ENCODE data around the gene TTLL12. TPM values are rescaled to one million over a fixed set of nuclear protein-coding genes. Genes with fewer than 3 reads are reported as not detected.

Gene TTLL12
- total and polyA plus RNA-seq, 2 of the 8 experiments (the other 6 are each of a cell fraction or from before 2014, with no cell fraction given) = 101 to 124 TPM

- TF ChIP-seq CBX5 (IDR thresholded peaks at IDR 0.05; ENCODE audit: low read depth, low read length) (no peak), KDM1A (IDR thresholded peaks at IDR 0.05; ENCODE audit: borderline replicate concordance, low read length) (no peak), ZNF274 (IDR thresholded peaks at IDR 0.05; ENCODE audit: borderline replicate concordance, extremely low read depth, low read length) (no peak)
- TF ChIP-seq, protein P1, sequence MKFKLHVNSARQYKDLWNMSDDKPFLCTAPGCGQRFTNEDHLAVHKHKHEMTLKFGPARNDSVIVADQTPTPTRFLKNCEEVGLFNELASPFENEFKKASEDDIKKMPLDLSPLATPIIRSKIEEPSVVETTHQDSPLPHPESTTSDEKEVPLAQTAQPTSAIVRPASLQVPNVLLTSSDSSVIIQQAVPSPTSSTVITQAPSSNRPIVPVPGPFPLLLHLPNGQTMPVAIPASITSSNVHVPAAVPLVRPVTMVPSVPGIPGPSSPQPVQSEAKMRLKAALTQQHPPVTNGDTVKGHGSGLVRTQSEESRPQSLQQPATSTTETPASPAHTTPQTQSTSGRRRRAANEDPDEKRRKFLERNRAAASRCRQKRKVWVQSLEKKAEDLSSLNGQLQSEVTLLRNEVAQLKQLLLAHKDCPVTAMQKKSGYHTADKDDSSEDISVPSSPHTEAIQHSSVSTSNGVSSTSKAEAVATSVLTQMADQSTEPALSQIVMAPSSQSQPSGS (IDR thresholded peaks at IDR 0.05; ENCODE audit: low read length) = no peak
Measured at GRCh38 chr22:43152357-43153071, 34.4 kb downstream of the TTLL12 start (continued).
